Colon (tissue), 2 donors: ENCODE results near the gene LOC101059915.
"Not testable (repeated sequence)": the region's sequence is repeated elsewhere in the genome, so short reads cannot be mapped to it uniquely, and the experiment has no call there.

Experiments used
- FAIRE-seq: peaks from 2 replicates; lab custom pipeline; 2012; peaks lifted over from hg19 to GRCh38; lab: Jason Lieb, UNC
- donor health status: control.
- donor health status: control.

LOC101059915 gene

GRCh38 chrX:71675636-71676035 is 8.3 kb downstream of the LOC101059915 start:
- FAIRE-seq = not testable (repeated sequence)

- FAIRE-seq = not testable (repeated sequence)
Measured at GRCh38 chrX:71676068-71676795, 8.9 kb downstream of the LOC101059915 start.

DNA sequence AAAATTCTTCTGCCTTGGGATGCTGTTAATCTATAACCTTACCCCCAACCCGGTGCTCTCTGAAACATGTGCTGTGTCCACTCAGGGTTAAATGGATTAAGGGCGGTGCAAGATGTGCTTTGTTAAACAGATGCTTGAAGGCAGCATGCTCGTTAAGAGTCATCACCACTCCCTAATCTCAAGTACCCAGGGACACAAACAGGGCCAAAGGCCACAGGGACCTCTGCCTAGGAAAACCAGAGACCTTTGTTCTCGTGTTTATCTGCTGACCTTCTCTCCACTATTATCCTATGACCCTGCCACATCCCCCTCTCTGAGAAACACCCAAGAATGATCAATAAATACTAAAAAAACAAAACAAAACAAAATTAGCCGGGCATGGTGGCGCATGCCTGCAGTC is 9.8 kb downstream of the LOC101059915 start:
- not testable (repeated sequence) for FAIRE-seq

DNA sequence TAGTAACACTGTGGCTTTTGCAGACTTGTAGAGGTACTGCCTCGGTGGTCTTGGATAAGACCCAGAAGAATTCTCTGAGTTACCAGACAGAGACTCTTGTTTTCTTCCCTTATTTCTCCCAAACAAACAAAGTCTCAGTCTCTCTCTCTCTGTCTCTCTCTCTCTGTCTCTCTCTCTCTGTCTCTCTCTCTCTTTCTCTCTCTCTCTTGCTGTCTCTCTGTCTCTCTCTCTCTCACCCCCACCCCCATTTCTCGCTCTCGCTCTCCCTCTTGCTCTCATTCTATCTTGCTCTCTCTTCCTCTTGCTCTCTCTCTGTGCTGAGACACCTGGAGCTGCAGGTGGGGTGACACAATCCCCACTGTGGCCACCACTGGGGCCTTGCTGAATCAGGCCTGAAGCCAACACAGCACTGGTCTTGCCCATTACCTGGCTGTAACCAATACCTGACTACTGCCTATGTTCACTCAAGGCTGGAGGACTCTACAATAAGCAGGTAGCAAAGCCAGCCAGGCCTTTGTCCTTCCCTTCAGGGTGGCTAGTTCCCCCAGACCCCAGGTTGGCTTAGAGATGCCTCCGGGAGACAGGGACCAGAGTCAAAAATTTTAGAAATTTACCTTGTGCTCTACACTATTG is 12.3 kb downstream of the LOC101059915 start:
- FAIRE-seq = no peak

DNA sequence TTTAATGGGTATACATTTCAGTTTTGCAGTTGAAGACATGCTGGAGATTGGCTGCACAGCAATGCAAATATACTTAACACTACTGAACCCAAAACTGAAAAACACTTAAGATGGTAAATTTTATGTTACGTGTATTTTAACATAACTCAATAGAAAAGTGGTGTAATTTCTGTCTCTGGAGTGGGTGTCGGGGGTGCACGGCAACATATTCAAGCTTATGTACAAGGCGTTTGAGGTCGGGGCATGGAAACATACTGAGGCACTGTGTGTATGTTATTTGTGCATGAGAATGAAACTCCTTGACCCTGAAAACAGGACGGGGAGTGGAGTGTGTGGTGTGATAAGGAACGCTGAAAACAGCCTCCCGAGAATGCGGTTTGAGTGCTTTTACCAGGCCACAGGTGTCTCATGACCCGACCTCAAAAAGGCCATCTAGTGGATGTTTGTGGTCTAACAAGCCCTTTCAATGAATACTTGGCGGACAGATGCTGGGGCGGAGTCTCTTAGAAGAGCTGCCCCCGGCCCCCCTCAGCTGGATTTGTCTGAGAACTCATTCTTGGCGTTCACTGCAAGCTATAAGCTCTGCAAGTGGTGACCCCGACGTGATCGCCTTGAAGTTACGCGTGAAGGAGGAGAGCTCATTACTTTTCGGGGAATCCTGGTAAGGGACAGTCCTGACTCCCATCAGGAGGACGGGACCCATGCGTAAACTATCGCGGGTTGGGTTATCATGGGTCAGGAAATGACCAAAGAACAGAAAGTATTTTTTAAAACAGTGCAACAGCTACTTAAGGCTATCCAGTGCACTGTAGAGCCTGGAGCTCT is 29.5 kb downstream of the LOC101059915 start:
- not testable (repeated sequence) for FAIRE-seq

DNA sequence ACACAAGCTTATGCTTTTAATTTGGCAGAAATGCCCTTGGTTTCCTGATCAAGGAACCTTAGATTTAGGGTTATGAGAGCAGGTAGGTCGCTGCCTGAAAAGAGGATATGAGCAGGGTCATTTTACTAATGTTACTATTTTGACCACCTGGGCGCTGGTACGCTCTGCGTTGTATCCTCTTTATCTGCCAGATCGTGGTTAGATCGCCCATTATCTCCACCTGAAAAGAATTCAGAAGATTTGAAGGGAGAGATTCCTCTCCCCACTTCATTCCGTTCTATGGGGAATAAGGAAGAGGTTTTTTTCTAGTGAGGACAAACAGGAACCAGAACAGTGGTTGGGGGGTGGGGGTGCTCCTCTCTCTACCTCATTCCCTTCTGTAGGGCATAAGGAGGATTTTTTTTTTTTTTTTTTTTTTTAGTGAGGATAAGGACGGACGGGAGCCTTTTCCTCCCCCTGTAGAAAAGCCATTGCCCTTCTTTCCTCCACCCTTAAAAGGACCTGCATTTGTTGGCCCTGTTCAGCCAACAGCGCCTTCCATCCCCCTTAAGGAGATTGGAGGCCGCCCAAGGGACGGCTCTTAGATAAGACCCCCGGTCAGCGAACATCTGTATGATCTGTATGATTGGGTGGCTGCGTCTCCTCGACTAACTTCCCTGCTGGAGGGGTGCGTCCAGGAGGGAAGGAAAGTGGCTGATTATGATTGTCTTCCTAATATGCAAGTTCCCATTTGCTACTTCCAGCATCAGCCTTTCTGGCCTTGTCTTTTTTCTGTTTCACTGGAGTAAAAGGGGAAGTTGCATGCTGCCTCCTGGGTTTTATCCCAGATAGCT is 30.3 kb downstream of the LOC101059915 start:
- not testable (repeated sequence) for FAIRE-seq

DNA sequence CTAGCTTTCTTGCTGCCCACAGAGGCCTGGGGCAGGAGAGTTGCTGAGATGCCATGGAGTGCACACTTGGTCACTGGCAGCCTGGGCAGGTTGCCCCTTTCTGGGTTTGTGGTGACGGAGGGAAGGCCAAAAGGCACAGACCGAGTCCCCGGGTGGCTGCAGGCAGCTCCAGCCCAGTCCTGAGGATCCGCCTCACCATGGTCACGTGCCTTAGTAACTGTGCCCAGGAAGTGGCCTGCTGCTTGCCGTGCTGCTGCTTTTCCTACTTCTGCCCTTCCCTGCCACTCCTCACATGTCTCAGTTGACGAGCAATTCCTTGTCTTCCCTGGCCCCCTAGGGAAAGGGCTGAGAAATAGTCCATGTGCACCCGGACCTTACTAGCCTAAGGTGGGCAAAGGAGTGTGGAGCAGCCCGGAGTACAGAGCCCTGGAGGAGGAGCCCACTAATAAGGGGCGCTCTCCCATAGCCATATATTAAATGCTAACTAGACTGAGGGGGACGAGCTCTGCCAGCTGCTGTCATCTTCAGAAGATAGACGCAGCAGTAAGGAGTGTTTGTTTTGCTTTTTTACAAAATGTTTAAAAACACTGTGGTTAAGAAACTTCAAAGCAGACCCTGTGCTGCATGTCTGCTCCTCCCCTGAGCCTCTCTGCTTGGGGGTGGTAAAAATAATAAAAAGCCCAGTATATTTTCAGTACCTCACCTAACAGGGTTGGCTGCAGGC is 31.1 kb downstream of the LOC101059915 start:
- not testable (repeated sequence) for FAIRE-seq

DNA sequence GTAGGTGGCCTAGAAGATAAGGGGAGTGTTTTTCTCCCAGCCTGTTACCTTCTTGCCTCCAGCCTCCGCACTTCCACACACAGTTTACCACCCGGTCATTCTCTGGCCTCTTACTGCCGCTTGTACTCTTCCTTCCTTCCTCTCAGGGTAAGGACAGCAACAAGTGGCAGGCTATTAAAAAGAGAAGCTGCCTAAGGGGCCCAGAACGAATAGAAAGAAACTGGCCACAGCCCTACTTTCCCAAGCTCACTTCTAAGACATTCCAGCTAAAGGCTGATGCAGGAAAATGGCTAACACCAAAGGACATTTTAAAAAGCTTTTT is 31.6 kb downstream of the LOC101059915 start:
- not testable (repeated sequence) for FAIRE-seq

GRCh38 chrX:71702853-71703252 is 35.5 kb downstream of the LOC101059915 start:
- peak; percentile 55 for FAIRE-seq

DNA sequence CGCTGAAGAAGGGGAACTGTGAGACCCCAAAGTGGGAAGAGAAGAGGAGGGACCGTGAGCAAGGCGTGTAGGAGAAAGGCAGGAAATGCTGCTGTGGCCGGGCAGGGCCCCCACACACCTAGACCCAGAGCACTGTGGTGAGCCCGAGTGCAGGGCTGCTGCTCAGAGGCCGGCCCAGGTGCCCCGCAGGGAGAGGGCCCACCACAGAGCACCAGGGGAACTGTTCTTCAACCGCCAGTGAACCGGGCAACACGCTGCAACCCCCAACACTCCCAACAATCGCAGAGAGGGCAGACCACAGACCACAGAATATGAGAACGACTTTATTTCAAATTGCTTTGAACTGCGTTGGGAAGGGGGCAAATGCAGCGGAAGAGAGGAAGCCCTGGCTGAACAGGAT is 46.7 kb downstream of the LOC101059915 start:
- not testable (repeated sequence) for FAIRE-seq

DNA sequence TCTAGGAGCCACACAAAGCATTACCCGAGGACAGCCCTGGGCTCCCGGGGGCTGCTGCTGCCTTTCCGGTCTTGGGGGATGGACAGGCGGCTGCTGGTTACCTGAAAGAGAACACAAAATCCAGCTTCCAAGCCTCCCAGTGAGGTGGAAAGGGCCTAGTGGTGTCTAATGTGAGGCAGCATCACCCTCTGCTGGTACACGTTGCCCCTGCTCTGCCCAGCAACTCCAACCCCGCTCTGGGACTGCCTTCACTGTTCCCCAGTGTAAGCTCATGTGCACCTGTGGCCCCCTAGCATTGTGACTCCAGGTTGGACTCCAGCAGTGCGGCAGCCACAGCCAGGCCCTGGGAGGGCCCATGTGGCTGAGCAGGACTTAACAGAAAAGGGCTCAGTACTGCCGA is 48.2 kb downstream of the LOC101059915 start:
- not testable (repeated sequence) for FAIRE-seq

- FAIRE-seq = not testable (repeated sequence)
Measured at GRCh38 chrX:71716323-71716722, 49.0 kb downstream of the LOC101059915 start.

GRCh38 chrX:71718185-71718584 is 50.8 kb downstream of the LOC101059915 start, which contains the start of gene CXorf49:
Gene CXorf49 (minus strand): TSS chrX:71718285. CDS start chrX:71718151, 134 bp downstream.
- FAIRE-seq = not testable (repeated sequence)

DNA sequence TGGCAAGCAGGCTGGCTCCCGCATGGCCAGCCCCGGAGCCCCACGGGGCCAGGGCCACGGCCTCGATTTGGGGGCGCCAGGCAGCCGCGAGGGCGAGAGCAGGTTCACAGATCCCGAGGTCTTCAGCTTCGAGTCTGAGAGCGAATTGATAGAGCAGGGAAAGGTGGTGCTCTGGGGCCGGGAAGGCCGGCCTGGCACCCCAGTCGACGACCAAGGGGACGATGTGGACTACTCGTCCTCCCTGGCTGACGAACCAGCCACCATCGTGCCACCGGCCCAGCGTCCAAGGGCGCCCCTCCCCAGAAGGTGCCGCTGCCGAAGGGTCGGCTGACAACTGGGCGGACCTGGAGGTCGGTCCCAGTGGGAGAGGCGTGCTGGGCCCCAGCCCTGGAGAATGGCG is 51.8 kb downstream of the LOC101059915 start:
- FAIRE-seq = not testable (repeated sequence)

- not testable (repeated sequence) for FAIRE-seq
Measured at GRCh38 chrX:71720289-71720886, 53.0 kb downstream of the LOC101059915 start.
